Lung (tissue), 12 donors: ENCODE data around the gene SCGB1A1. TPM values are rescaled to one million over a fixed set of nuclear protein-coding genes. Genes with fewer than 3 reads are reported as not detected.
"Not testable (repeated sequence)": the region's sequence is repeated elsewhere in the genome, so short reads cannot be mapped to it uniquely, and the experiment has no call there.

Experiments
- ATAC-seq: fragments of 200-7000 bp; cut with Tn5 transposase; one replicate; pipeline ENCODE4 v1.9.1; 2020; ENCODE audit warnings: moderate number of reproducible peaks; ENCODE audit not compliant: insufficient read depth, low FRiP score
- DNase-seq, 3 donors: peaks; one replicate each; pipeline ENCODE4 v3.0.0-alpha.2; 2013 to 2017
- H3K27ac ChIP-seq, 2 donors: one replicate each; pipeline ENCODE4 v1.5.1; 2013; ENCODE audit warnings: mild to moderate bottlenecking in 2 of 2, moderate library complexity in 2 of 2, control low read depth in 1 of 2, inconsistent platforms in 1 of 2, low read depth in 1 of 2, low read length in 1 of 2
- H3K27me3 ChIP-seq, 3 donors: one replicate each; pipeline ENCODE4 v1.5.1; 2013; ENCODE audit warnings: low read length in 2 of 3; ENCODE audit not compliant: control insufficient read depth in 3 of 3, insufficient read depth in 3 of 3
- H3K36me3 ChIP-seq, 4 donors: one replicate each; pipeline ENCODE4 v1.5.1; 2013; ENCODE audit warnings: low read length in 4 of 4, mild to moderate bottlenecking in 1 of 4, moderate library complexity in 1 of 4; ENCODE audit not compliant: control insufficient read depth in 4 of 4, insufficient read depth in 4 of 4
- H3K4me1 ChIP-seq, 5 donors: one replicate each; pipeline ENCODE4 v1.5.1; 2013; ENCODE audit warnings: low read length in 5 of 5, mild to moderate bottlenecking in 2 of 5, moderate library complexity in 1 of 5; ENCODE audit not compliant: control insufficient read depth in 5 of 5, insufficient read depth in 5 of 5
- H3K4me3 ChIP-seq: one replicate; pipeline ENCODE4 v1.5.1; 2013; ENCODE audit warnings: mild to moderate bottlenecking, control low read depth, moderate library complexity
- H3K9ac ChIP-seq, 2 donors: one replicate each; pipeline ENCODE4 v1.5.1; 2013; ENCODE audit warnings: low read length in 2 of 2, control low read depth in 1 of 2; ENCODE audit not compliant: insufficient read depth in 1 of 2
- H3K9me3 ChIP-seq, 4 donors: one replicate each; pipeline ENCODE4 v1.5.1; 2013; ENCODE audit warnings: low read length in 3 of 4, mild to moderate bottlenecking in 1 of 4, moderate library complexity in 1 of 4; ENCODE audit not compliant: control insufficient read depth in 4 of 4, insufficient read depth in 3 of 4
- CTCF ChIP-seq: IDR thresholded peaks from 2 replicates; pipeline ENCODE4 v1.5.1; 2012; ENCODE audit warnings: mild to moderate bottlenecking; ENCODE audit errors: control extremely low read depth, extremely low read depth
- WGBS, 2 donors: extraction: QIAGEN DNeasy Blood & Tissue Kit; methylation state at CpG; one replicate each; pipeline ENCODE4 v1.1.7; 2013; 5-methylcytosine and 5-hydroxymethylcytosine counted together
- polyA plus RNA-seq, 2 donors: library from polyadenylated mRNA; stranded (reverse); fragments of 200-250 nt; gene quantifications; one replicate each; pipeline ENCODE4 v1.2.1, GENCODE V29; 2013
- total RNA-seq, 2 donors: library from RNA; depleted of rRNA in 1 of 2; stranded (reverse); fragments of >200 nt in 1 of 2; gene quantifications; one replicate each; pipeline ENCODE4 v1.2.1, GENCODE V29; 2014 to 2021
- donor health status: control.
- donor health status: control.
- donor health status: Bipolar disorder and iron deficiency.
- donor health status: healthy.
- donor health status: DM: yes; HTN: yes; CAD: no.

Gene SCGB1A1
- total and polyA plus RNA-seq, 4 donors = 16.0 to 6,099 (median 3,995) TPM

DNA sequence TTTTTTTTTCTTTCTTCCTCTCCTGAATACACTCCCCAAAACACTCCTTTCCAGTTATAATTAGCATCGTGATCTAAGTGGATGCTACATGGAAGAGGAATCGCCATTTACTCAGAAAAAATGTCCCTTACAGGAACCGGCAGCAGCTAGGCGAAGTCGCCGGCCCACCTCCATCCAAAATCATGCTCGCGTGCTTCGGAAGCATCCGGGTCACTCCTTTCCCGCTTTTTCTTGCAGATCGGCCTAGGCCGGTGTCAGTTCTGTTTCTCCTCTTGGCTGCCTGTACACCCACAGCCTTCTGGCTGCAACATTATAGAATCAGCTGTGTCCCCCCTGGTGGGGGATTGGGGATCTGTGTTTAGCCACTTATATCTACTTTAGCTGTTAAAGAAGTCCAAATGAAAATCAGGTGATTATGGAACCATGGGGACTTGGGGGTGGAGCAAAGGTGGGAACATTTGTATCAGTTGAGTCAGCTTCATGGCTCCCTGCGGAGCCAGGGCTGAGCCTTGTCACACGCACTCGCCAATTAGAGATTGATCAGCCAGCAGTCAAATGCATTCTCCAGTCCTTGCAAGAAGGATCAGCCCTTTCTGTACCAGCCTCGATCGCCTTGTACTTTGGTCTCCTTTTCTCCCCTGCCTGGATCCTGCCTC lies 45.2 kb upstream of the SCGB1A1 start:
- ATAC-seq (no peak), DNase-seq (no peak)
- H3K27me3 ChIP-seq = peaks cover 0 to 22% (median 2%) of the 10 kb centered on the region in 3 donors
- 97% methylated on average over 18 of the region's 18 CpGs for WGBS, 2 donors
- no peak for TF ChIP-seq CTCF
- no peak overlapping the region for H3K9ac ChIP-seq
- no peak overlapping the region for H3K4me3 ChIP-seq
- no peaks in the 10 kb centered on the region for H3K4me1 ChIP-seq
- no peaks in the 10 kb centered on the region for H3K9me3 ChIP-seq
- H3K36me3 ChIP-seq = peaks cover 0 to 5% (median 0%) of the 10 kb centered on the region in 4 donors
- no peak overlapping the region for H3K27ac ChIP-seq

DNA sequence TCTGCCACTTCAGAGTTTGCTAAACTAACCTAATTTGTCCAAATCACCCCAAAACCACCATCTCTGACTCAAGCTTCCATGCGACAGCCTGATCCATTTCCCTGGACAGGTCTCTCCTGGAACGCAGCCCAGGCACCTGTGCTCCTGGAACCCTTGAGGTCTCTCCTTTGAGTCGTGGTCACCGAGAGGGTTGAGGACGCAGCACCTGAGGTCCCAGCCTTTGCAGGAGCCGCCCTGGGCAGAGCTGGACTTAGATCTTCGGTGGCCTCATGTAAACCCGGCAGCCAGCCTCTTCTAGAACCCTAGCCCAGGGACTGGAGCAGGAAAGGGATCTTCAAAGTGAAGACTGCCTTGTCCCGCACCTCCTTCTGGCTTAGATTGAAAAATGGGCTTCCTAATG lies 44.0 kb upstream of the SCGB1A1 start:
- 92 to 93% methylated on average over 9 of the region's 9 CpGs for WGBS, 2 donors
- peaks cover 0 to 5% (median 0%) of the 10 kb centered on the region in 4 donors for H3K36me3 ChIP-seq
- DNase-seq (no peak), ATAC-seq (no peak)
- H3K9ac ChIP-seq = no peak overlapping the region
- H3K27ac ChIP-seq = no peak overlapping the region
- no peak overlapping the region for H3K4me3 ChIP-seq
- TF ChIP-seq CTCF = no peak
- no peaks in the 10 kb centered on the region for H3K9me3 ChIP-seq
- no peaks in the 10 kb centered on the region for H3K4me1 ChIP-seq
- H3K27me3 ChIP-seq = peaks cover 0 to 14% (median 0%) of the 10 kb centered on the region in 3 donors

GRCh38 chr11:62378459-62379063 lies 40.3 kb upstream of the SCGB1A1 start:
- not testable (repeated sequence) for H3K9ac ChIP-seq, H3K4me3 ChIP-seq, ATAC-seq, H3K27ac ChIP-seq, H3K36me3 ChIP-seq, H3K27me3 ChIP-seq, H3K9me3 ChIP-seq, H3K4me1 ChIP-seq
- WGBS, 2 donors = 5 to 6% methylated on average over 9 of the region's 9 CpGs
- DNase-seq = peak in 2 of 3 donors; percentile 64 to 65

- 35 to 44% methylated on average over 2 of the region's 2 CpGs for WGBS, 2 donors
- not testable (repeated sequence) for ATAC-seq, DNase-seq
Observed at GRCh38 chr11:62379586-62379985, 39.2 kb upstream of the SCGB1A1 start.

More at GRCh38 chr11:62379586-62379985, 39.2 kb upstream of the SCGB1A1 start:
- H3K9me3 ChIP-seq, H3K4me1 ChIP-seq, H3K36me3 ChIP-seq, H3K4me3 ChIP-seq, H3K27ac ChIP-seq, H3K9ac ChIP-seq, H3K27me3 ChIP-seq: not testable (repeated sequence)
